AG04449 (cell line): Measurements from ENCODE around the gene C2orf80.
"Not testable (repeated sequence)": the region's sequence is repeated elsewhere in the genome, so short reads cannot be mapped to it uniquely, and the experiment has no call there.

Experiments
- CTCF ChIA-PET: fragments of 350-600 bp; formaldehyde crosslinking; extraction: SDS; loops from one replicate; lab custom pipeline; 2021; ENCODE audit warnings: antibody characterized with exemption; lab: Yijun Ruan, JAX
- POLR2A ChIA-PET: fragments of 400-600, 350-600 bp; formaldehyde crosslinking; extraction: SDS; loops from one replicate; lab custom pipeline; 2020; ENCODE audit warnings: antibody characterized with exemption, inconsistent platforms; lab: Yijun Ruan, JAX
- DNase-seq: peaks from one replicate; pipeline ENCODE4 v3.0.0-alpha.2; 2010; ENCODE audit warnings: low read depth, low spot score
- H3K4me3 ChIP-seq: 2 replicates; pipeline ENCODE4 v1.5.1; 2011; ENCODE audit warnings: low read depth, mild to moderate bottlenecking, control low read depth, low read length
- CTCF ChIP-seq: IDR thresholded peaks from one replicate; pipeline ENCODE4 v1.5.1; 2011; ENCODE audit warnings: mild to moderate bottlenecking, moderate library complexity, low read length, control low read depth, inconsistent platforms; ENCODE audit not compliant: insufficient read depth; ENCODE audit errors: missing control alignments

C2orf80 gene

GRCh38 chr2:208147008-208147407 is 42.8 kb downstream of the C2orf80 start:
- no peak overlapping the region for H3K4me3 ChIP-seq
- DNase-seq = no peak
- ChIA-PET CTCF (interaction anchor here (1.3 kb wide), 2 partner anchors 26 to 29 kb away, joined by 5 read pairs; no protein-coding TSS in a partner anchor), POLR2A (no interaction called here)
- TF ChIP-seq CTCF = no peak

GRCh38 chr2:208146006-208146405 is 43.8 kb downstream of the C2orf80 start, which contains the start of gene CRYGB:
TSS of gene CRYGB (minus strand) at chr2:208146158. CDS start at chr2:208146120, 38 bp downstream.
- POLR2A ChIA-PET = no interaction called here
- no peak for DNase-seq
- no peak for TF ChIP-seq CTCF
- H3K4me3 ChIP-seq = no peak within 1 kb of the TSS
- CTCF ChIA-PET = no interaction called here

- H3K4me3 ChIP-seq = no peak overlapping the region
- CTCF ChIA-PET = interaction anchor here (1.1 to 2.0 kb wide), 2 partner anchors 21 to 33 kb away, joined by 3 to 8 read pairs; no protein-coding TSS in a partner anchor
- POLR2A ChIA-PET = no interaction called here
- DNase-seq = no peak
- no peak for TF ChIP-seq CTCF
Observed at GRCh38 chr2:208142925-208143799, 46.7 kb downstream of the C2orf80 start.

GRCh38 chr2:208142240-208142924 is 47.4 kb downstream of the C2orf80 start:
- ChIA-PET POLR2A (no interaction called here), CTCF (interaction anchor here (0.9 to 2.0 kb wide), 3 partner anchors 17 to 34 kb away, joined by 3 to 8 read pairs (median 4); no protein-coding TSS in a partner anchor)
- no peak overlapping the region for H3K4me3 ChIP-seq
- DNase-seq = no peak
- no peak for TF ChIP-seq CTCF

GRCh38 chr2:208139447-208139846 is 50.4 kb downstream of the C2orf80 start:
- H3K4me3 ChIP-seq = no peak overlapping the region
- no peak for DNase-seq
- TF ChIP-seq CTCF = no peak
- ChIA-PET POLR2A (no interaction called here), CTCF (interaction anchor here (0.6 kb wide), 2 partner anchors 16 to 36 kb away, joined by 3 read pairs; no protein-coding TSS in a partner anchor)

- DNase-seq, CTCF ChIA-PET, POLR2A ChIA-PET: not testable (repeated sequence)
Observed at GRCh38 chr2:208138334-208138733, 51.5 kb downstream of the C2orf80 start.

More at GRCh38 chr2:208138334-208138733, 51.5 kb downstream of the C2orf80 start:
- H3K4me3 ChIP-seq = not testable (repeated sequence)
